Measurements from ENCODE around the gene TBC1D26. TPM values are rescaled to one million over a fixed set of nuclear protein-coding genes. Genes with fewer than 3 reads are reported as not detected.
"Not testable (repeated sequence)": the region's sequence is repeated elsewhere in the genome, so short reads cannot be mapped to it uniquely, and the experiment has no call there.

TBC1D26 gene
- under 1 TPM in 1 of 4 donors, not detected in 3; 0.29 TPM for total RNA-seq

DNA sequence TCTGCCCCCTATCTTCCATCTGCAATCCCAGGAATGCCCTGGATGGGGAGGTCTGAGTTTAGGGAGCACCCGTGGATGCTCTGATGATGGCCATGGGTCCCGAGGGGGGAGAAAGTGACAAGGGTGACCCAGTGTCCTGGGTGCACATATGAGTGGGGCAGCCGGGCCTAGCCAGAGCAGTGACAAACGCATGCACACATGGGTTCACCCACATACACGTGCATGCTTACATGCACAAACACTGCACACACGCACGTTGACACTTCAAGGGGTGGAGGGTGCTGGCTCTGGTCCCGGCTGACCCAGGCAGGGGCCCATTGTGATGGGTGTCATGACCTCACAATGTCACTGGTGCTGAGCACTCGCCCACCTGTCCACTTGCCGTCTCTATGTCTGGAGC, at the start of gene TBC1D26:
TBC1D26 (plus strand) TSS at position 384 of the 400 bp plus-strand sequence. CDS start 3,066 bp downstream, outside the sequence.
- WGBS: 94% methylated on average over 3 of the region's 10 CpGs
- not testable (repeated sequence) for H3K27ac ChIP-seq; H3K9me3 ChIP-seq; H3K4me3 ChIP-seq; H3K36me3 ChIP-seq; DNase-seq (ENCODE audit: low spot score in 2 of 2); H3K27me3 ChIP-seq; H3K4me1 ChIP-seq

DNA sequence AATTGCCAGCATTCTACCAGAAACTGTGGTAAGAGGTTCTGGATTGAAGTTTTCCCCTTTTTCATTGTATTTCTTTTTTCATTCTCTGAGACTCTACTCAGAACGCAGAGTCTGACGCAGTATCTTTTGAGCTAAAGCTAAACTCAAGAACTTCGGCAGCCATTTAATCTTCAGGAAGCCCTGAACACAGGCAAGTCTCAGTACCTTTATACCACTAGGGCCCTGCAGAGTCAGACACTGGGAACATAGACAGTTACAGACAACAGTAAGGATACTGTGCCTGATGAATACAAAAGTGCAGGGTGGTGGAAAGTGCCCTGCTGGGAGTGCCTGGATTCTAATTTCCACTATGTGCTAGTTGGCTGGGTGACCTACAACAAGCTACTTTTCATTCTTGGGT, 48.9 kb upstream of the TBC1D26 start:
- not testable (repeated sequence) for H3K27me3 ChIP-seq; H3K36me3 ChIP-seq; H3K4me1 ChIP-seq; DNase-seq (ENCODE audit: low spot score in 2 of 2); H3K9me3 ChIP-seq; H3K27ac ChIP-seq; H3K4me3 ChIP-seq
- WGBS: 98% methylated on average over 3 of the region's 3 CpGs

DNA sequence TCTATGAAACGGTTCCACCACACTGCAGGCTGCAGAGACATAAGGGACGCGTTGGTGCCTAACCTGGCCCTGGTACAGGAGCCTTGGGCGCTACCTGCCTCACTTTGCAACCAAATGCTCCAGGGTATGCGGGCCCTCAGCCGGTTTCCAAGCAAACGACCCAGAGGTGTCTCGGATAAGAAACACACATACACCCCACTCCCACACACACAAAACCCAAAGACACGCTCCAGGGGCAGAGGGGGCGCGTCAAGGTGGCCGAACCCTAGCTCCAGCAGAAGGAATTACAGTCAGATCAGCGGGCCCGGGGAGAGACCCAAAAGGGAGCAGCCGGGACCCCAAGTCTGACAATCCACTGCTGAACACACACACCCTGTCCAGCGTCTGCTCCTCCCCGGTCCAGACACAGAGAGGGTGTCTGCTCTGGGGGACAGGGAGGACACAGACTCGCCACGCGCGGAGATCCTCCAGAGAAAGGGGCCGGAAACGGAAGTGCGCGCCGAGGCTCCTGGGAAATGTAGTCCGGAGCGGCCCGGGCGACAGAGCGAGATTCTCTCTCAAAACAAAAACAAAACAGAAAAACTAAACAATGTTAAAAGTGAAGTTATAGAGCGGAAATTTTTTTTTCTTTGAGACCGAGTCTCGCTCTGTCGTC, 48.1 kb upstream of the TBC1D26 start, which contains the start of gene TRIM16:
TRIM16 (minus strand) TSS at position 488 of the 655 bp plus-strand sequence. CDS start 32,702 bp downstream, outside the sequence.
- not testable (repeated sequence) for H3K36me3 ChIP-seq, H3K4me1 ChIP-seq, H3K9me3 ChIP-seq, H3K27me3 ChIP-seq, H3K27ac ChIP-seq
- peak within 1 kb of the TSS; percentile 48 for H3K4me3 ChIP-seq
- 1% methylated on average over 24 of the region's 35 CpGs for WGBS
- DNase-seq (ENCODE audit: low spot score in 2 of 2): peak; percentile 87 to 90

DNA sequence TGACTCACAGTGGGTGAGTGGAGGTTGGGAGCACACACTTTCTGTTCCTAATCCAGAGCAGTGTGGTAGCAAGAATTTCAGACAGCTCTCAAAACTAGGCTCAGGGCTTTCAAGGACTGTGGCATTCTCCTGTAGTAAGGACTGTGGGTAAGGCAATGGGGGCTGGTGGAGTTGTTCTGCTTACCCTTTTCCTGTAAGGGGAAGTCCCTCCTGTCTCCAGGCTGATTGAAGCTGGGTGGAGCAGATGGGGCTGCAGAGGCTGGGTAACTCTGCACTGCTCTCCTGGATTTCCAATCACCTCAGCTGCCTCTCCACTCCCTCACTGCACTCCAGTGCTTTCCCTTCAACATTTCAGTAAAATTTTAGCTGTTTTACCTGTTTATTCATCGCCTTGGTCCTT, 44.6 kb upstream of the TBC1D26 start:
- not testable (repeated sequence) for H3K4me1 ChIP-seq; H3K4me3 ChIP-seq; DNase-seq (ENCODE audit: low spot score in 2 of 2); H3K27me3 ChIP-seq; H3K27ac ChIP-seq; H3K9me3 ChIP-seq; H3K36me3 ChIP-seq
- WGBS: 100% methylated on average over 1 of the region's 1 CpG

DNA sequence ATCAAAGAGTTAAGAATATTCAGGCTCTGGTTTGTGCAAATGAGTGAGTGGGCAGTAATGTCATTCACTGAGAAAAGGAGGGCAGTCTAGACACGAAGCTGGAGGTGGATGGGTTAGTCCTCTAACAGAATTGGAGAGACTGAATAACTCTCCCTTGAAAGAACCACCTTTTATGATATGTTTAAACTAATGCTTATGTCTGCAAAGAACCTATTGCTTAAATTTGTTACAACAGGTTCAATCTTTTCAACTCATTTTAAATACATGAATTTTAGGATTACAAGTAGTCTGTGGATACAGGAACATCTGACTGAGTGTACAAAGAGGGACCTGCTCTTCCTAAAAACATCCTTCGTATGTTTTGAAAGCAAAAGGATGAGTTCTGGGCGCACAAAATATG, 33.1 kb upstream of the TBC1D26 start:
- not testable (repeated sequence) for H3K27me3 ChIP-seq; H3K27ac ChIP-seq; H3K4me1 ChIP-seq; DNase-seq (ENCODE audit: low spot score in 2 of 2); H3K36me3 ChIP-seq; H3K9me3 ChIP-seq
- peak overlapping the region; percentile 65 for H3K4me3 ChIP-seq
- WGBS: 4% methylated on average over 3 of the region's 3 CpGs

DNA sequence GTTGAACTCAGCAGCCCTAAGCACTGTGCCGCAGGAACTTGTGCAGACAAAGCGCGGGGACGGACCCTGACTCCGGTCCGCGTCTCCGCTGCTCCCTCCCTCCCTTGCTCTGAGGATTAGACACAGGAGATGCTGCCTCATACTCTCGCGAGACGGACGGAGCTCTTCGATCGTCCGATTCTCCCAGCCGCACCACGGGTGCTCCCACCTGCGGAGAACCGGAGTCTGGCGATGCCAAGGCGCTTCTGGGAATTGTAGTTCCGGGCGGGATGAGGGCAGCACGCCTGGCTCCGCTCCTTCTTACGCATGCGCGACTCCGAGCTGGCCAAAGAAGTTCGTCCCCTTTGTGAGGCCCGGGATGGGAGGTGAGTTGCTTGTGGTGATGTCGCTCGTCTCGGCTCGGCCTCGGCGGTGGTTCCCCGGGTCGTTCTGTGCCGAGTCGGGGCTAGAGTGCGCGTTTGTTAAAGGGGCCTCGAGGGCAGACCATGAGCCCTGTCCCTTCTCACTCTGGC, 32.6 kb upstream of the TBC1D26 start, which contains the start of gene ZNF286A:
ZNF286A (plus strand) TSS at position 340 of the 512 bp plus-strand sequence. CDS start 578 bp downstream, outside the sequence.
- 0% methylated on average over 9 of the region's 44 CpGs for WGBS
- peak within 1 kb of the TSS; percentile 65 for H3K4me3 ChIP-seq
- not testable (repeated sequence) for H3K4me1 ChIP-seq, H3K27me3 ChIP-seq, H3K9me3 ChIP-seq, H3K27ac ChIP-seq, H3K36me3 ChIP-seq
- peak; percentile 97 to 99 for DNase-seq (ENCODE audit: low spot score in 2 of 2)
- peak in 2 of 3 donors; percentile 34 to 37 for TF ChIP-seq POLR2AphosphoS5 (IDR thresholded peaks at IDR 0.05)

DNA sequence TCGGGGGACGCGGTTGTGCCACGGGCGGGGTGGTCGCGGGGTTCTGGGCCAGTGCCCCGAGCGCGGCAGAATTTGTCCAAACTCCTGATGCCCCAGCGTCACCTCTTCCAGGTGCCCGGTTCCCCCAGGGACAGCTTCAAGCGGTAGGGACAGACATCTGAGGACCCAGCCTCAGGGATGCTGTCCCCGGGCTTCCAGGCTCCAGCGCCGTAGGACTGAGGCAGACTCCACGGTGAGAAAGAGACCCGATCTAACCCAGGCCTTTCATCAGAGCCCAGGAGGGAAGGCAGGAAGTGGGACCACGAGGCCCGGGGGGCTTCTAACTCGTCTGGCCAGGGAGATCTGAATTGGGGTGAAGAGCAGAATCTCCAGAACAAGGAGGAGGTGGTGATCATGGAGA, 32.1 kb upstream of the TBC1D26 start:
- H3K27me3 ChIP-seq; H3K4me1 ChIP-seq; H3K27ac ChIP-seq; DNase-seq (ENCODE audit: low spot score in 2 of 2); H3K9me3 ChIP-seq; H3K36me3 ChIP-seq: not testable (repeated sequence)
- peak overlapping the region; percentile 65 for H3K4me3 ChIP-seq
- WGBS: no CpG with 5 or more reads among the region's 21 CpGs

DNA sequence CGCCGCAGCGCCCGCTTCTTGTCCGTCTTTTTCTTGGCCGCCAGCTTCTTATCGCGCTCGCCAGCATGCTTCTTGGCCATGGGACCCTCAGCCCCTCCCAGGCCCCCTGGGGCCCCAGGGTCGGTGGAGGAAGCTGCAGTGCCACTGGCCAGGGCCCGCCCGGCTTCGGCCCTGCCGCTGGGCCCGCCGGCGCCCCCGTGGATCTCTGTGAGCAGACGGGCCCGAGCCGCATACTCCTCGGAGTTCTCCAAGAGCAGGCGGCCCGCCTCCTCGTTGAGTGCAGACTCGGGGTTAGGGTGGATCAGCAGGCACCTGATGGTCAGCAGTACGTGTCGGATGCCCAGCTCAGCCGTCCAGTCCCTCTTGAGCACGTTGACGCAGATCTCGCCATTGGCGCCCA, 27.8 kb upstream of the TBC1D26 start:
- H3K4me1 ChIP-seq; DNase-seq (ENCODE audit: low spot score in 2 of 2); H3K27ac ChIP-seq; H3K4me3 ChIP-seq; H3K27me3 ChIP-seq; H3K9me3 ChIP-seq: not testable (repeated sequence)
- peaks cover 30% of the 10 kb centered on the region for H3K36me3 ChIP-seq
- no CpG with 5 or more reads among the region's 33 CpGs for WGBS

DNA sequence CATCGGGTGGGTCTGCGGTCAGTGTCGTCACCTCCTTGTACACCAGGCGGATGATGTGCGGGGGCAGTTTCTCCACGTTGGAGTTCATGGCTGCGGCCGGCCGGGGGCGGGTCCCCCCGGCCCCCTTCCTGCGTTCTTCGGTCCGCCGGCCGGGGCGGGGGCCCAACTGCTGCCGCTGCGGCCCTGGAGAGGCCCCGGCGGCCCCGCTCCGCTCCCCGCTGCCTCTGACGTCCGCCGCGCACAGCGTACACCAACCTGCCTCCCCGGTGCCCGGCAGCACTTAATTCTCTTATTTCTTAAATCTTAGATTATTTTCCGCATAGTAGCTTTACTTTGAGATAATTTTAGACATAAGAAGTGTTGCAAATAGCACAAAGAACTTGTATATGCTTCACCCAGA, 27.3 kb upstream of the TBC1D26 start:
- H3K36me3 ChIP-seq: peaks cover 32% of the 10 kb centered on the region
- 97% methylated on average over 32 of the region's 32 CpGs for WGBS
- not testable (repeated sequence) for H3K27me3 ChIP-seq; H3K4me1 ChIP-seq; DNase-seq (ENCODE audit: low spot score in 2 of 2); H3K27ac ChIP-seq; H3K9me3 ChIP-seq; H3K4me3 ChIP-seq

DNA sequence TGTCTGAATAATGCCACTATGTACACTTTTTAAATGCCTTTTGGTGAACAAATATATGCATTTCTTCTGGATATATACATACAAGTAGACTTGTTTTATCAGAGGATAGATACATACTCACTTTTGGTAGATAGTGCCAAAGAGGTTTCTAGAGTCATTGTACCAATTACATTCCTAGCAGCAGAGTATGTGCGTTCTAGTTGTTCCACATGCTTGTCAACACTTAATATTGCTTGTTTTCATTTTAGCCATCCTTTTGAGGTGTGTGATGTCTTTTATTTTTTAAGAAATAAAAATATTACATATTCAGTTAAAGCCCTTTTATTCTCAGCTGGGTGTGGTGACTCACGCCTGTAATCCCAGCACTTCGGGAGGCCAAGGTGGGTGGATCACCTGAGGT, 23.2 kb upstream of the TBC1D26 start:
- not testable (repeated sequence) for H3K27ac ChIP-seq; H3K4me3 ChIP-seq; DNase-seq (ENCODE audit: low spot score in 2 of 2); H3K4me1 ChIP-seq; H3K27me3 ChIP-seq; H3K9me3 ChIP-seq
- H3K36me3 ChIP-seq: peaks cover 37% of the 10 kb centered on the region
- 67% methylated on average over 3 of the region's 3 CpGs for WGBS

DNA sequence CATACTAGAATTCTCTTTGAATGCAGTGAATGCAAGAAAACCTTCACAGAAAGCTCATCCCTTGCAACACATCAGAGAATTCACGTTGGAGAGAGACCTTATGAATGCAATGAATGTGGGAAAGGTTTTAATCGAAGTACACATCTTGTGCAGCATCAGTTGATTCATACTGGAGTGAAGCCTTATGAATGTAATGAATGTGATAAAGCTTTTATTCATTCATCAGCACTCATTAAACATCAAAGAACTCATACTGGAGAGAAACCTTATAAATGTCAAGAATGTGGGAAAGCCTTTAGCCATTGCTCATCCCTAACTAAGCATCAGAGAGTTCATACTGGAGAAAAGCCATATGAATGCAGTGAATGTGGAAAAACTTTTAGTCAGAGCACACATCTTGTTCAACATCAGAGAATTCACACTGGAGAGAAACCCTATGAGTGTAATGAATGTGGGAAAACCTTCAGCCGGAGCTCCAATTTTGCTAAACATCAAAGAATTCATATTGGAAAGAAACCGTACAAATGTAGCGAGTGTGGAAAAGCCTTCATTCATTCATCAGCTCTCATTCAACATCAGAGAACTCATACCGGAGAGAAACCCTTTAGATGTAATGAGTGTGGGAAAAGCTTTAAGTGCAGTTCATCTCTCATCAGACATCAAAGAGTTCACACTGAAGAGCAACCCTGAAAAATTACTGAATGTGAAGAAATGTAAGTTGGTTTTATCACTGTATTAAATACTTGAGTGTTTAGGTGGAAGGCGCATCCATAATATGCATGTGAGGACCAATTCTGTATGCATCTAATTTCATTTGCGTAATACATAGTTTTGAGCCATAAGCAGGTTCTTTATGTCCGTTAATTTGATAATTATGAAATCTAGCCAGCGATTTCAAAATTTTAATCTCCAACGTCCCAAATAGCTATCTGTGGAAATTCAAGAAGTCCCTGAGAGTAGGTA, 15.2 kb upstream of the TBC1D26 start:
- not testable (repeated sequence) for H3K36me3 ChIP-seq; H3K4me1 ChIP-seq; H3K27me3 ChIP-seq; H3K9me3 ChIP-seq; DNase-seq (ENCODE audit: low spot score in 2 of 2); H3K4me3 ChIP-seq; H3K27ac ChIP-seq
- WGBS: 98% methylated on average over 11 of the region's 11 CpGs

DNA sequence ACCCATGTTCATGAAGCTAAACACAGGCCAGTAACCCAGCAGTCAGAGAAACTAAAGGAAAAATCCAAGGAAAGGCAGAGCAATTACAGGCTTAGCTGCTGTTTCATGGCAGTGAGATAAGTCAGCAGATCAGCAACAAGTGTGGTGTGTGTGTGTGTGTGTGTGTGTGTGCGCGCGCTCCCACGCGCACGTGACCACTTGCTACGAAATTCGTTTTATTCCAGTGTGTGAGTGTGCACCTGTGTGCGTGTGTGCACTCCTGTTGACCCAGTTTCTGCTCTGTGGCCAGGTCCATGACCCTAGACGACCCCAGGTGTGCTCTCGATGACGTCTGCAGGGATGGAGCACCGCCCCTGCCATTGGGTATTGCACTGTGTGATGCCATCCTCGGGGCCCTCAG, 1.5 kb upstream of the TBC1D26 start:
- not testable (repeated sequence) for H3K27me3 ChIP-seq; H3K36me3 ChIP-seq; H3K9me3 ChIP-seq; H3K27ac ChIP-seq; H3K4me1 ChIP-seq; DNase-seq (ENCODE audit: low spot score in 2 of 2); H3K4me3 ChIP-seq
- 94% methylated on average over 9 of the region's 14 CpGs for WGBS

DNA sequence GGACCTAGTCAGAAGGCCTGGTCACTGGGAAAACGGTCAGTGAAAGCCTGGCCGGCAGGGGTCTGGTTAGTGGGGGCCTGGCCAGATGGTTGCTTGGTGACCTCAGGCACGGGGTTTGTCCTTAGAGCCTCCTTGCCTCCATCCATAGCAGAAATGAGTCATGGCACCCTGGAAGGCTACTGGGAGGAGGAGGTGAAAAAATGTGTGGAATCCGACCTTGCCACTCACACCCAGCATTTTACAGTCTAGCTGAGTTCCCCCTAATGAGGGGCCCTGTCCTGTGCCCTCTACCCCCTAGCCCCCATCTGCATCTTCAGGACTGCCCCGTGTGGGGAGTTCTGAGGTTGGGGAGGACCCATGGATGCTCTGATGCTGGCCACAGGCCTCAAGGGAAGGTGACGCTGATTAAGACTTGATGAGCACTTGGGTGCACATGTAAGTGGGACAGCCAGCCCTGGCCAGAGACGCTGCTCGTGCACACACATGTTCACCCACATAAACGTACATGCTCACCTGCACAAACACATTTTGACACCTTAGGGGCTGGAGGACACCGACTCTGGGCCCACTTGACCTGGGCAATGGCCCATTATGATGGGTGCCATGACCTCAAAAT, 1.2 kb downstream of the TBC1D26 start:
- not testable (repeated sequence) for H3K27ac ChIP-seq; H3K27me3 ChIP-seq; DNase-seq (ENCODE audit: low spot score in 2 of 2); H3K4me1 ChIP-seq; H3K9me3 ChIP-seq; H3K36me3 ChIP-seq; H3K4me3 ChIP-seq
- WGBS: 88% methylated on average over 3 of the region's 10 CpGs

Measured in suprapubic skin (tissue), 4 donors.